HG02970 (cell line): ENCODE data around the gene PRSS21.

Source experiments
- ATAC-seq: cut with Tn5 transposase; IDR thresholded peaks from one replicate; pipeline ENCODE4 v1.9.1; 2021; ENCODE audit warnings: mild to moderate bottlenecking, moderate library complexity, moderate number of reproducible peaks; ENCODE audit not compliant: unreplicated experiment, low FRiP score

Gene PRSS21

DNA sequence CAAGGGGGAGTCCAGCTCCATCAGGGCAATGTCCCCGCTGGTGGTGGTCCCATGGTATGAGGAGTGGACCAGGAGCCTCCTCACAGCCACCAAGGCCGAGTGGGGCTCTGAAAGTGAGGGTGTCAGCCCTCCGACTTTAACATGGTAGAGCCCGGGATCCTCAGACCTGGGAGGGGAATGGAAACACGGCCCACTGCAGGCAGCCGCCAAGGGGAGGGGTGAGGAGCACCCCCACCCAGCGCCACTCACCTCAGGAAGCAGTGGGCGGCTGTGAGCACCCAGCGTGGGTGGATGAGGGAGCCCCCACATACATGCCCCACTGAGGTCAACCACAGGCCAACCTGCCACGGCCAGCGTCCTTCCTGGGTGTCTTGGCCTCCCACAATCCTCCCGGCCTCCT is 23.9 kb downstream of the PRSS21 start:
- no peak for ATAC-seq

- ATAC-seq = no peak
Measured at GRCh38 chr16:2841606-2842339, 24.7 kb downstream of the PRSS21 start.

GRCh38 chr16:2842340-2843000 is 25.4 kb downstream of the PRSS21 start:
- no peak for ATAC-seq

- no peak for ATAC-seq
Measured at GRCh38 chr16:2843526-2843925, 26.5 kb downstream of the PRSS21 start.

GRCh38 chr16:2845116-2845515 is 28.1 kb downstream of the PRSS21 start:
- no peak for ATAC-seq

DNA sequence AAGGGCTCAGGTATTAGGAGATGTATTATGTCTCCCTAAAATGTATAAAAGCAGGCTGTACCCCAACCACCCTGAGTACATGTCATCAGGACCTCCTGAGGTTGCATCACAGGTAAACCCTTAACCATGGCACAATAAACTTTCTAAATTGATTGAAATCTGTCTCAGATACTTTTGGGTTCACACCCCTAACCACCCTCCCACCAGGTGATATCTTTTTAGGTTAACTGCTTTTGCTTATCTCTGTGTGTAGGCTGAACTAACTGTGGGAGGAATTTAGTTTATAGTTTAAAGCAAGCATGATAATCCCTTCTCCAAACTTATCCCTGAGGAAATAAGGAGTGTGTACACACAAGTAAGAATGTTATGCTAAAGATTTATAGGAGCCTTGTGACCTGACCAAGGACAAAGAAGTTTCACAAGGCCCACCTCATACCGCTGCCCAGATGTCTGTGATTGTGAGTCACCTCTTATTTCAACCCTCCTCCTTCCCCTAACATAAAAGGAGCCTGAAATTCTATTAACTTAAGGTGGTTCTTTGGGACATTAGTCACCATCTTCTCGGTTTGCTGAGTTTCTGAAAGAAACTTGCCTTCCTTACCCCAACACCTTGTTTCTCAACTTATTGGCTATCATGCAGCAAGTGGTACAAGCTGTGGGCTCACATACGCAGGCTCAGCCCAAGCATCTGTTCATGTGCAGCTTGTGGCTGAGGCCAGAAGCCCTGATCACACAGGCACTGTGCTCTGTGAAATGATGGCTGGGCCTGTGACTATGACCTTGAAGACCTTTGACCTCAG is 29.7 kb downstream of the PRSS21 start:
- ATAC-seq = no peak

DNA sequence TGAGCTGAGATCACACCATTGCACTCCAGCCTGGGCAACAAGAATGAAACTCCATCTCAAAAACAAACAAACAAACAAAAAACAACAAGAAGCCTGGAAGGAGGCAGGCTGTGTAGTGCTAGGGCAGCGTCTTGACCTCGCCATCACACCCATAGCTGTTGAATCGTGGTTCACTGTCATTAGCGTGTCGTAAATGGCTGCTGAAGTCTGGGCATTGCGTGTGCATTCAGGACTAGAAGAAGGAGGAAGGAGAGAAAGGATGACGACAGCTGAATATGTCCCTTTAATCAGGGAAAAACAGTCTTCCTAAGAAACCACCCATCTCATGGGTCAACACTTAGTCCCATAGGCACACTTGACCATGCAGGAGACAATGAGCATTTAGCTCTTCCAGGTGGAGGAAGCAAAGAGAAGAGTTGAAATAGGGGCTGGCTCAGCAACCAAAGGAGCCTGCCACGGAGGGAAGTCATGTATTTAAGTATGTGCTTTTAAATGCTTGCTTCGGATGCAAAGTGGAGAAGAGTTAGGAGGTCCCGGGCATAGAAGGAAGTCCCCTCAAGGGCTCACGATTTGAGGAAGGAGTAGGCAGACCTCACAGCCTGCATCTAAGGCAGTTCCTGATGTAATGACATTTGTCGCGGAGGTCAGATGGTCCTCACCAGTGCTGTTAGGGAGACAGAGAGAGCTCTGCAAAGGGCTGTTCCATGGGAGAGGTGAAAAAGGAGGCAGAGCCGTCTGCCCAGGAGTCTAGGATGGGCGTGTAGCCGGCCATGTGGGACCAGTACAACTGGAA is 32.1 kb downstream of the PRSS21 start:
- no peak for ATAC-seq

GRCh38 chr16:2852003-2852730 is 35.1 kb downstream of the PRSS21 start:
- ATAC-seq = no peak

- no peak for ATAC-seq
Measured at GRCh38 chr16:2852731-2853507, 35.9 kb downstream of the PRSS21 start.

GRCh38 chr16:2853531-2854073 is 36.6 kb downstream of the PRSS21 start:
- ATAC-seq = no peak

DNA sequence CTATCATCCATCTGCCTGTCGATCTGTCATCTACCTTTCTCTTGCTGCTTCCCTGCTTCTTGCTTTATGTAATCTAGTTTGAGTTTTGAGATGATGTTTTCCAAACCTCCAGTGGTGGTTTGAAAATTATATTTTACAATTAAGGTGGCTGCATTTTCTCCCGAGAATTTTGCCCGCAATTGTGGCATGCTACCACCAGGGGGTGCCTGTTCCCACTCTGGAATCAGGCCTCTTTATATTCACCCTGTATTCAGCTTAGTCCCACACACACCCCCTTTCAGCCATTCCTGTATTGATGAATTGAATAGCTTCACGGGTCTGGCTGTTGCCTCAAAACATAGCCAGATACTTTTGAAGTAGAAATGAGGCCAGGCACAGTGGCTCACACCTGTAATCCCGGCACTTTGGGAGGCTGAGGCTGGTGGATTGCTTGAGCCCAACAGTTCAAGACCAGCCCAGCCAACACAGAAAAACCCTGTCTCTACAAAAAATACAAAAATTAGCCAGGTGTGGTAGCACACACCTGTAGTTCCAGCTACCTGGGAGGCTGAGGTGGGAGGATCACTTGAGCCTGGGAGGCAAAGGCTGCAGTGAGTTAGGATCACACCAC is 37.8 kb downstream of the PRSS21 start:
- ATAC-seq = no peak

DNA sequence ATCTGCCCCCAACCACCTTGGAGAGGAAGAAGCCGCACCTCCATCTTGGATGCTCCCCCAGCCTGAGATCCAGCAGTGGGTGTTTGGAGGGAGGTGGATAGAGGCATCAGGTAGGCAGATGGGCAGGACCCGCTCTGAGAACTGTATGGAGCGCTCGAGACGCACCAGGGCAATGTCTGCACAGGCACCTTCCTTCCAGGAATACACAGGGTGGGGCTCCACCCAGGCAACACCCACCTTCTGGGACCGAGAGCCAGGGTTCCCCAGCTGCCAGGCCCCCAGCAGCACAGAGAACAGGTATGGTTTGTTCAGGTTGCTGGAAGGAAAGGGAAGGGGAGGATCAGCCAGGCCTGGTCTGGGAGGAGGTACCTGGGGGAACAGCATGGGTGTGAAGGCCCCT is 38.5 kb downstream of the PRSS21 start:
- ATAC-seq = no peak

- ATAC-seq = no peak
Measured at GRCh38 chr16:2856061-2856670, 39.1 kb downstream of the PRSS21 start.

GRCh38 chr16:2856686-2857450 is 39.8 kb downstream of the PRSS21 start:
- ATAC-seq = no peak

DNA sequence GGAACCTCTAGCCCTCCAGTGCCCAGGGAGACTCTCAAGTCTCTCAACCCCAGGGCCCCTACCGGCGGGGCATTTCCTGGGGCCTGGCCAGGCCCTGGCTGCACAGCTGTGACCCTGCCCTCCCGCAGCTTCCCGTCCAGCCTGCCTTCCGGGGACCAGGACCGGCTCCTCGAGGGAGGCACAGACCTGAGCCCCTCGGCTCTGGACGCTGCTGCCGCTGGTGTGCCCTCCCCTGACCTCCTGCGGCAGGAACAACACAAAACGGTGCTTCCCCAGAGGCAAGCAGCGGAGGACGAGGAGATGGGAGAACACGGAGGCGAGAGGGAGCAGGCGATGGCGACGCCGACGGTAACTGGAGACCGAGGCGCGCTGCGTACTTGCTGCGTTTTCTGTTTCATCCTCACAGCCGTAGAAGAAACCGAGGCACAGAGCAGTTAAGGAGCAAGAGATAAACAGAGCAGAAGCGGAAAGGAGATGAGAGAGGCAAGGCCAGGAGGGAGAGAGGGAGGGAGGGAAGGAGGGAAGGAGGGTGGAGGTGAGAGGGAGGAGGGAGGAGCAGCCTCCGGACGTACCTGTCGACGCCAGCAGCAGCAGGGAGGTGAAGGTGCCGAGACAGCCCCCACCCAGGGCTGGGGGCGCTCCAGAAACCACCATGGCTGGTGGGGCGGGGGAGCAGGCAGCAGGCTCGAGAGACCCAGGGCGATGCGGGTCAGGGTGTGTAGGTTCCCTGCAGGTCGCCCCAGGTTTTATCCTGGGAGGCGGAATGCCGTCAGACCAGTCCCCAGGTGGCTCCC is 40.6 kb downstream of the PRSS21 start, which contains the start of gene PRSS22:
PRSS22 (minus strand) TSS at position 720 of the 794 bp plus-strand sequence; CDS start at position 654, 66 bp downstream.
- ATAC-seq = no peak

- ATAC-seq = no peak
Measured at GRCh38 chr16:2858245-2859025, 41.4 kb downstream of the PRSS21 start.
